Stimulated activated CD4-positive, alpha-beta T cell treated with anti-CD3 and anti-CD28 coated beads, Interleukin-12 subunit alpha, Interleukin-12 subunit beta, amount 100 ng/mL, for 24 hours (primary cell): ENCODE results near the gene ADAP2.
"Not testable (repeated sequence)": the region's sequence is repeated elsewhere in the genome, so short reads cannot be mapped to it uniquely, and the experiment has no call there.

Source experiments
- DNase-seq, 2 experiments: peaks; one replicate each; pipeline ENCODE4 v3.0.0-alpha.2; 2020; ENCODE audit warnings: low read depth in 2 of 2

The ADAP2 gene

GRCh38 chr17:30969989-30970830 lies 48.5 kb downstream of the ADAP2 start:
- no peak for DNase-seq

GRCh38 chr17:30970831-30971567 lies 49.3 kb downstream of the ADAP2 start, which contains the start of gene RNF135:
Gene RNF135 (plus strand): TSS chr17:30971039. CDS start chr17:30971074, 35 bp downstream.
- peak; percentile 21 to 62 for DNase-seq

GRCh38 chr17:30975042-30975820 lies 53.5 kb downstream of the ADAP2 start:
- DNase-seq = no peak

GRCh38 chr17:30979919-30980318 lies 58.2 kb downstream of the ADAP2 start:
- not testable (repeated sequence) for DNase-seq

- DNase-seq = no peak
These were observed 60.1 kb downstream of the ADAP2 start for GRCh38 chr17:30981531-30982519.

GRCh38 chr17:30982855-30983254 lies 61.1 kb downstream of the ADAP2 start:
- DNase-seq = no peak

- DNase-seq = no peak
These were observed 68.7 kb downstream of the ADAP2 start for GRCh38 chr17:30990458-30990857.

GRCh38 chr17:30992551-30992950 lies 70.8 kb downstream of the ADAP2 start:
- DNase-seq = no peak

GRCh38 chr17:30995347-30995746 lies 73.6 kb downstream of the ADAP2 start:
- no peak for DNase-seq

GRCh38 chr17:30996486-30996885 lies 74.7 kb downstream of the ADAP2 start:
- no peak for DNase-seq

- no peak for DNase-seq
These were observed 75.5 kb downstream of the ADAP2 start for GRCh38 chr17:30997270-30997669.

GRCh38 chr17:30997842-30998241 lies 76.1 kb downstream of the ADAP2 start:
- no peak for DNase-seq

GRCh38 chr17:31002047-31002446 lies 80.3 kb downstream of the ADAP2 start:
- DNase-seq = no peak

GRCh38 chr17:31003225-31003866 lies 81.6 kb downstream of the ADAP2 start:
- DNase-seq = no peak

GRCh38 chr17:31004160-31004559 lies 82.4 kb downstream of the ADAP2 start:
- DNase-seq = no peak

- DNase-seq = no peak
These were observed 86.1 kb downstream of the ADAP2 start for GRCh38 chr17:31007695-31008373.

GRCh38 chr17:31008374-31009041 lies 86.8 kb downstream of the ADAP2 start:
- DNase-seq = peak; percentile 11 to 50
